A673 (cell line): ENCODE data around the gene KIRREL3. TPM values are rescaled to one million over a fixed set of nuclear protein-coding genes. Genes with fewer than 3 reads are reported as not detected.
"Not testable (repeated sequence)": the region's sequence is repeated elsewhere in the genome, so short reads cannot be mapped to it uniquely, and the experiment has no call there.

Experiments
- BruUV-seq: library from RNA; stranded (reverse); fragments of 400-500 nt; replicated peaks from 2 replicates; lab custom pipeline; 2021; lab: Mats Ljungman, UMichigan
- CTCF ChIA-PET: fragments of 300-600 bp; sonication (Branson Sonifier 250); formaldehyde crosslinking; loops from one replicate; lab custom pipeline; 2022; ENCODE audit warnings: antibody characterized with exemption; lab: Charles Lee
- POLR2A ChIA-PET: fragments of 300-600 bp; sonication (Branson Sonifier 250); formaldehyde crosslinking; loops from one replicate; lab custom pipeline; 2022; ENCODE audit warnings: antibody characterized with exemption; ENCODE audit not compliant: low non-redundant PET; lab: Charles Lee
- DNase-seq: peaks from one replicate; pipeline ENCODE4 v3.0.0-alpha.2; 2015; ENCODE audit warnings: low spot score
- H3K27ac ChIP-seq: fragments of 200-600 bp; sonication (generic); 2 replicates; pipeline ENCODE4 v1.5.1; 2016; ENCODE audit warnings: mixed run types, low read depth, mild to moderate bottlenecking, mixed read lengths, antibody characterized with exemption, low read length; ENCODE audit not compliant: poor library complexity, severe bottlenecking
- H3K27me3 ChIP-seq: fragments of 200-600 bp; sonication (generic); replicated peaks from 2 replicates; pipeline ENCODE4 v1.6.1; 2017; ENCODE audit warnings: mixed run types, low read depth, mild to moderate bottlenecking, mixed read lengths, antibody characterized with exemption, low read length; ENCODE audit not compliant: insufficient read depth, poor library complexity
- H3K36me3 ChIP-seq: fragments of 200-600 bp; sonication (generic); 2 replicates; pipeline ENCODE4 v1.6.1; 2016; ENCODE audit warnings: mixed run types, mild to moderate bottlenecking, mixed read lengths, antibody characterized with exemption, low read length; ENCODE audit not compliant: insufficient read depth, poor library complexity, severe bottlenecking
- H3K4me1 ChIP-seq: fragments of 200-600 bp; sonication (generic); 2 replicates; pipeline ENCODE4 v1.6.1; 2017; ENCODE audit warnings: mixed run types, mild to moderate bottlenecking, mixed read lengths, antibody characterized with exemption, low read length; ENCODE audit not compliant: insufficient read depth, poor library complexity, severe bottlenecking
- H3K4me3 ChIP-seq: fragments of 200-600 bp; sonication (generic); 2 replicates; pipeline ENCODE4 v1.5.1; 2016; ENCODE audit warnings: low read depth, mixed run types, mild to moderate bottlenecking, mixed read lengths, low read length; ENCODE audit not compliant: poor library complexity, severe bottlenecking
- H3K9me3 ChIP-seq: fragments of 200-600 bp; sonication (generic); 2 replicates; pipeline ENCODE4 v1.6.1; 2016; ENCODE audit warnings: mixed run types, low read depth, mild to moderate bottlenecking, mixed read lengths, antibody characterized with exemption, low read length; ENCODE audit not compliant: poor library complexity, severe bottlenecking
- CTCF ChIP-seq: fragments of 300-800, 200-600 bp; sonication (generic); conservative IDR thresholded peaks from 2 replicates; pipeline ENCODE4 v1.5.1; 2017; ENCODE audit warnings: low read depth, mild to moderate bottlenecking, antibody characterized with exemption, low read length, moderate library complexity, mixed read lengths
- EZH2 ChIP-seq: fragments of 200-600 bp; sonication (generic); IDR thresholded peaks from 2 replicates; pipeline ENCODE4 v1.6.1; 2017; ENCODE audit warnings: borderline replicate concordance, low read depth, mild to moderate bottlenecking, mixed read lengths, antibody characterized with exemption, low read length; ENCODE audit not compliant: poor library complexity, severe bottlenecking
- intact Hi-C: fragments of 100-400 bp; cut with micrococcal nuclease; formaldehyde crosslinking; loops from one replicate; pipeline ENCODE4 v1.10.0; 2022; ENCODE audit not compliant: unreplicated experiment
- total RNA-seq: library from RNA; stranded (reverse); gene quantifications from 2 replicates; pipeline ENCODE4 v1.2.3, GENCODE V29; 2021

The KIRREL3 gene
- total RNA-seq, 1 experiment from 2014 or later = not detected

- ChIA-PET POLR2A (interaction anchor here (0.7 kb wide), 1 partner anchor 26 kb away, joined by 5 read pairs; no protein-coding TSS in a partner anchor), CTCF (no interaction called here)
- Histone ChIP-seq H3K4me1 (peaks cover 8% of the 10 kb centered on the region), H3K9me3 (no peaks in the 10 kb centered on the region), H3K27me3 (no peaks in the 10 kb centered on the region), H3K27ac (no peak overlapping the region), H3K36me3 (no peaks in the 10 kb centered on the region), H3K4me3 (no peak overlapping the region)
- no TSS peak for BruUV-seq
- no peak for TF ChIP-seq CTCF
- no peak for TF ChIP-seq EZH2
- DNase-seq = no peak
- intact Hi-C loops = no loop called here
Measured at GRCh38 chr11:126385991-126386728, 614.4 kb downstream of the KIRREL3 start.

- POLR2A ChIA-PET = no interaction called here
- no peak overlapping the region for H3K4me3 ChIP-seq
- H3K9me3 ChIP-seq = no peaks in the 10 kb centered on the region
- no peak for TF ChIP-seq EZH2
- TF ChIP-seq CTCF = no peak
- intact Hi-C loops = no loop called here
- no peaks in the 10 kb centered on the region for H3K27me3 ChIP-seq
- BruUV-seq = no TSS peak
- CTCF ChIA-PET = no interaction called here
- no peak for DNase-seq
- H3K4me1 ChIP-seq = peaks cover 8% of the 10 kb centered on the region
- no peak overlapping the region for H3K27ac ChIP-seq
- H3K36me3 ChIP-seq = no peaks in the 10 kb centered on the region
Measured at GRCh38 chr11:126384449-126385070, 616.0 kb downstream of the KIRREL3 start.

GRCh38 chr11:126383339-126384335 lies 616.9 kb downstream of the KIRREL3 start:
- CTCF ChIA-PET = interaction anchor here (0.6 kb wide), 1 partner anchor 23 kb away, joined by 3 read pairs; no protein-coding TSS in a partner anchor

GRCh38 chr11:126382641-126383040 lies 617.9 kb downstream of the KIRREL3 start:
- DNase-seq, intact Hi-C loops, POLR2A ChIA-PET, H3K4me3 ChIP-seq, H3K9me3 ChIP-seq, H3K36me3 ChIP-seq, H3K27me3 ChIP-seq, BruUV-seq, H3K27ac ChIP-seq: not testable (repeated sequence)
- H3K4me1 ChIP-seq = peaks cover 13% of the 10 kb centered on the region
- CTCF ChIA-PET = interaction anchor here (0.6 kb wide), 1 partner anchor 24 kb away, joined by 3 read pairs; no protein-coding TSS in a partner anchor

More at GRCh38 chr11:126383339-126384335, 616.9 kb downstream of the KIRREL3 start:
- H3K4me3 ChIP-seq = no peak overlapping the region
- H3K27ac ChIP-seq = peak overlapping the region; percentile 23
- POLR2A ChIA-PET = no interaction called here
- H3K9me3 ChIP-seq = no peaks in the 10 kb centered on the region
- no peaks in the 10 kb centered on the region for H3K27me3 ChIP-seq
- intact Hi-C loops = no loop called here
- TF ChIP-seq CTCF = no peak
- no peak for TF ChIP-seq EZH2
- no TSS peak for BruUV-seq
- no peaks in the 10 kb centered on the region for H3K36me3 ChIP-seq
- DNase-seq = no peak
- peaks cover 12% of the 10 kb centered on the region for H3K4me1 ChIP-seq
